NCI-H226 (cell line): ENCODE results near the gene TTC39A.
"Not testable (repeated sequence)": the region's sequence is repeated elsewhere in the genome, so short reads cannot be mapped to it uniquely, and the experiment has no call there.

Experiments
- DNase-seq: peaks from one replicate; pipeline ENCODE4 v3.0.0-alpha.2; 2015

The TTC39A gene

DNA sequence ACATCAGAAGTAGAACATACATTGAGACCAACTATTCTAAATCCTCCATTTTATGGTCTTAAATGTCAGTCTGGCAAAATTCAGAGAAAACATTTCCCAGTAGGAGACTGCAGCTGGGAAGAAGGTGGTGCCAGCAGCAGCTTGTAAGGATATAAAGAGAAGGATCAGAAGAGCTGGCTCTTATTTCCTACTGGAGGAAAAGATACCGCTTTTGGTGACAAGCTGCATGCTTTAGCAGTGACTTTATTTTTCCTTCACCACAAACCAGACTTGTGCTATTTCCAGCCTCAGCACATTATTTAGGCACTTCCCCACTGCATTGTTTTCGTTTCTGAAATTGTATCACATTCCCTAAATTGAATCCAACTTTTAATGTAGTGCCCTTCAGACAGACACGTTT lies 65.9 kb downstream of the TTC39A start:
- DNase-seq, result peak; percentile 62

- no peak for DNase-seq
Measured at GRCh38 chr1:51263147-51263877, 67.0 kb downstream of the TTC39A start.

DNA sequence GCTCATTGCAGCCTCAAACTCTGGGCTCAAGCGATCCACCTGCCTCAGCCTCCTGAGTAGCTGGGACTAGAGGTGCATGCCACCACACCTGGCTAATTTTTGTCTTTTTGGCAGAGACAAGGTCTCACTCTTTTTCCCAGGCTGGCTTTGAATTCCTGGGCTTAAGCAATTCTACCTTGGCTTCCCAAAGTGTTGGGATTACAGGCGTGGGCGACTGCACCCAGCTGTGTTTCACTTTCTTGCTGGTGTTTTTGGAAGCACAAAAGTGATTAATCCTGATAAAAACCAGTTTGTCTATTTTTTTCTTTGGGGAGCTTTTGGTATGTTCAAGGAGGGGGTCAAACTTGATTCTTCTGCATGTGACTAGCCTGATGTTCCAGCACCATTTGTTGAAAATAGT lies 75.0 kb downstream of the TTC39A start:
- no peak for DNase-seq

GRCh38 chr1:51253691-51254090 lies 76.7 kb downstream of the TTC39A start:
- DNase-seq, result peak; percentile 9

DNA sequence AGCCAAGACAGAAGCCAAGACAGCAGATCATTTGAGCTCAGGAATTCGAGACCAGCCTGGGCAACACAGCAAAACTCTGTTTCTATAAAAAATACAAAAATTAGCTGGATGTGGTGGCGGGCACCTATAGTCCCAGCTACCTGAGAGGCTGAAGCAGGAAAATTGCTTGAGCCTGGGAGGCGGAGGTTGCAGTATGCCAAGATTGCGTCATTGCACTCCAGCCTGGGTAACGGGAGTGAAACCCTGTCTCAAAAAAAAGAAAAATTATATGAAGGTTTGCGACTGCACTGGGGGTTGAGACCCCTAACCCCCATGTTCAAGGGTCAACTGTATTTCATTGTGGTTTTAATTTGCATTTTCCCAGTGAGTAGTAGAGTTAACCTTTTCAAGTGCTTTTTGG lies 78.0 kb downstream of the TTC39A start:
- no peak for DNase-seq

DNA sequence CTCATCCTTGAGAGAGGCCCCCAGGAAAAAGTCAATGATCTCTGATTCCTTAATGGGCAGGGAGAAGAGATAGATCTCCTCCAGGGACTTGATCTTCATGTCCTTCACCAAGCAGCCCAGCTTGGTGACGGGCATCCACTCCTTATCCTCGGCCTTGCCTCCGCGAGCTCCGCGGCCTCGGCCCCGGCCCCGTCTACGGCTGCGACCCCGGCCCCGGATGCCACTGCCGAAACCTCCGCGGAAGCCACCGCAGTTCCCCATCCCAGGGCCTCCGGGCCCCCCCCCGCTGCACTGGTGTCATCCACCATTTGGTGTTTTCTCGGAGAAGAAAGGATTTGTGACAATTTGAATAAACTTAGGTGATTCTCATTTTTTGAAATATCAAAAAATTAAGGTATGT lies 79.2 kb downstream of the TTC39A start:
- DNase-seq, result not testable (repeated sequence)

DNA sequence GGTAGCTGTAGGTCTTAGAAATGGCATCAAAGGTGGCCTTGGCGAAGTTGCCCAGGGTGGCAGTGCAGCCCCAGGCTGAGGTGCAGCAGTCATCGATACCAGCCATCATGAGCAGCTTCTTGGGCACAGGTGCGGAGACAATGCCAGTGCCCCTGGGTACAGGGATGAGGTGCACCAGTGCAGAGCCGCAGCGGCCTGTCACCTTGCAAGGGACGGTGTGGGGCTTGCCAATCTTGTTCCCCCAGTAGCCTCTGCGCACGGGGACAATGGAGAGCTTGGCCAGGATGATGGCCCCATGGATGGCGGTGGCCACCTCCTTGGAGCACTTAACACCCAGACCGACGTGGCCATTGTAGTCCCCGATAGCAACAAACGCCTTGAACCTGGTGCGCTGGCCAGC lies 79.6 kb downstream of the TTC39A start:
- not testable (repeated sequence) for DNase-seq

DNA sequence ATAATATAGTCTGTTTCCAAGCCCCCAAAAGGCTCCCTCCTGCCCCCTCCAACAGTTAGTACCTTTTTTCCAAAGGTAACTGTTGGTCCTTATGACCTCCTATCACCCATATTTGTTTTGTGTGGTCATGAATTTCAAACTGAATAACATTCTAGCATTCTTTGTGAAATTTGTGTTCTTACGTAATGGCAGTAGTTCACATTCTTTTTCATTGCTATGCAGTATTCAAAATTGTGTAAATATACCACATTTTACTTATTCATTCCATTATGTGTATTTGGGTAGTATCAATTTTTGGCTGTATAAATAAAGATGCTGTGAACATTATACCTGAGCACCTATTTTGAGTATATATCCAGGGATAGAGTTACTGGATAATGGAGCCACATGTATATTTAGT lies 80.9 kb downstream of the TTC39A start:
- no peak for DNase-seq

GRCh38 chr1:51247499-51247898 lies 82.9 kb downstream of the TTC39A start:
- DNase-seq, result no peak

- no peak for DNase-seq
Measured at GRCh38 chr1:51247022-51247421, 83.3 kb downstream of the TTC39A start.

GRCh38 chr1:51242546-51242945 lies 87.8 kb downstream of the TTC39A start:
- peak; percentile 50 for DNase-seq

- no peak for DNase-seq
Measured at GRCh38 chr1:51241119-51241518, 89.2 kb downstream of the TTC39A start.

DNA sequence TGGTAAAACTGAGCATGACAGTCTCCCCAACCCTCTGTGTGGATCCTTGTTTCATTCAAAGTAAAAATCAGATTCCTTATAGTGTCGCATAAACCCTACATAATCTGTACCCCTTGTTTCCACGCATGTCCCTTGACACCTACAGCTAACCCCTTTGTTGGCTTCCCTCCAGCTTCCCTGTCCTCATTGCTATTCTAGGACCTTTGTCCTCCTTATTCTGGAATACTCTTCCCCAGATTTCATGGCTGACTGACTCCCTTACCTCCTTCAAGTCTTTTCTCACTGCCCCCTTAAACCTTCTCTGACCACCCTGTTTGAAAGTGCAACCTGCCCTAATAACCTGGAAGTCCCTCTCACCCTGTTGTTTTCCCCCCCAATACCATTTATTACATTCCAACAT lies 90.3 kb downstream of the TTC39A start:
- DNase-seq, result no peak

DNA sequence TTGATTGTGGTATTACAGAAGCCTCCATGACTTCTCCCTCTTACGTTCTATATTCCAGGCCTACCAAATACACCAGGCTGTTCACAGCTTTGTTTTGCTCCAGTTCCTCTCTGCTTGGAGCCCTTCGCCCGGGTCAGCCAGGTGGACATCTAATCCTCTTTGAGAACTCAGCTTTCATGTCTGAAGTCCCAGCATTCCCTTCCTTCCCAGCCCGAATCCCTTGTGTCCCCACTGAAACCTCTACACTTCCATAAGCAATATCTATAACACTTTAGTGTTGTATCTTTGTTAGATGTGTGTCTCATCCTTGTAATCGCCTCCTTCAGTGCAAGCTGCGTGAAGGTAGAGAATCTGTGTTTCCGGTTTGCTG lies 92.3 kb downstream of the TTC39A start:
- DNase-seq, result no peak

- DNase-seq, result no peak
Measured at GRCh38 chr1:51237351-51238033, 92.9 kb downstream of the TTC39A start.
